Heart left ventricle (tissue), 16 donors: ENCODE measurements around the gene ARID5A. TPM values are rescaled to one million over a fixed set of nuclear protein-coding genes. Genes with fewer than 3 reads are reported as not detected.

Experiments
- ATAC-seq, 4 donors: fragments of 200-7000 bp; cut with Tn5 transposase; one replicate each; pipeline ENCODE4 v1.9.1; 2020 to 2022; ENCODE audit warnings: moderate library complexity in 4 of 4, mild to moderate bottlenecking in 3 of 4, moderate number of reproducible peaks in 1 of 4
- DNase-seq, 5 donors: peaks; one replicate each; pipeline ENCODE4 v3.0.0-alpha.2; 2020
- H3K27ac ChIP-seq, 12 donors: fragments of 200-600 bp; sonication (generic) in 4 of 12; one replicate each; pipeline versions ENCODE4 v1.5.0 to v1.8.0; 2016 to 2022; ENCODE audit warnings: mild to moderate bottlenecking in 2 of 12
- H3K27me3 ChIP-seq, 9 donors: fragments of 200-600 bp; sonication (generic) in 2 of 9; one replicate each; pipeline versions ENCODE4 v1.5.1 to v1.8.0; 2016 to 2022; ENCODE audit warnings: mild to moderate bottlenecking in 3 of 9
- H3K36me3 ChIP-seq, 9 donors: fragments of 200-600 bp; sonication (generic) in 2 of 9; one replicate each; pipeline versions ENCODE4 v1.5.0 to v1.8.0; 2018 to 2022; ENCODE audit warnings: mild to moderate bottlenecking in 2 of 9
- H3K4me1 ChIP-seq, 12 donors: fragments of 200-600 bp; sonication (generic) in 4 of 12; one replicate each; pipeline versions ENCODE4 v1.5.0 to v1.8.0; 2016 to 2022; ENCODE audit warnings: mild to moderate bottlenecking in 3 of 12
- H3K4me3 ChIP-seq, 12 donors: fragments of 200-600 bp; sonication (generic) in 4 of 12; one replicate each; pipeline versions ENCODE4 v1.5.0 to v1.8.0; 2017 to 2022; ENCODE audit warnings: mild to moderate bottlenecking in 9 of 12, moderate library complexity in 4 of 12
- H3K9me3 ChIP-seq, 12 donors: fragments of 200-600 bp; sonication (generic) in 4 of 12; one replicate each; pipeline versions ENCODE4 v1.5.0 to v1.8.0; 2016 to 2022; ENCODE audit warnings: mild to moderate bottlenecking in 1 of 12
- POLR2A ChIP-seq, 2 donors: fragments of 450-650 bp; IDR thresholded peaks; one replicate each; pipeline ENCODE4 v1.6.1; 2017; ENCODE audit warnings: antibody characterized with exemption in 2 of 2, mild to moderate bottlenecking in 2 of 2, moderate library complexity in 2 of 2
- WGBS, 4 donors: extraction: QIAGEN DNeasy Blood & Tissue Kit in 2 of 4; methylation state at CpG; one replicate each; pipeline versions ENCODE4 v1.1.5 to v1.1.7; 2013 to 2018; 5-methylcytosine and 5-hydroxymethylcytosine counted together
- intact Hi-C, 10 donors: fragments of 100-400 bp; cut with DNase I; formaldehyde crosslinking; loops; one replicate each; pipeline versions ENCODE4 v1.11.1 to v1.14.2; 2022
- polyA plus RNA-seq, 2 donors: library from polyadenylated mRNA; stranded (reverse); fragments of 200-250 nt; gene quantifications; one replicate each; pipeline ENCODE4 v1.2.3, GENCODE V29; 2013
- total RNA-seq, 9 donors: library from RNA; depleted of rRNA in 2 of 9; stranded (reverse); fragments of >200 nt in 2 of 9; fragmentation: NEBNext Ultra II Directional in 3 of 9; extraction: Animal tissue kit (Norgen Biotek cat#: 25700) in 3 of 9; gene quantifications; one replicate each; pipeline versions ENCODE4 v1.1.0 to v1.2.4, GENCODE V29; 2016 to 2023
- TF ChIP-seq, protein P1 (sequence below), 12 donors: fragments of 200-600 bp; sonication (generic) in 4 of 12; IDR thresholded peaks; one replicate each; pipeline versions ENCODE4 v1.5.0 to v1.8.0; 2018 to 2022; ENCODE audit warnings: antibody characterized with exemption in 12 of 12, mild to moderate bottlenecking in 5 of 12
- donor health status: ischemic (EF 13 %, LVEDD 7.1; RV severe dilation, severe dysfunction).
- donor health status: healthy with polysubstance abuse.
- donor health status: DM: no; HTN: yes; CAD: no.
- donor health status: DM: no; HTN: no; CAD: no.
- donor health status: ischemic (EF 25% LVEDD 6.9; RV normal size, moderate dysfunction).
- donor health status: ischemic (EF 25% LVEDD 5.7; RV mildly dilated, moderate dysfunction).
- donor health status: healthy.
- donor health status: DM: yes; HTN: yes; CAD: no.
- donor health status: ischemic (EF 35%, LVEDD 5.7; RV mildly dilated, moderate dysfunction).
- donor health status: nonischemic (EF 11% LVEDD 7.7; RV severe dilation, severe dysfunction).
- donor health status: DM: yes; HTN: yes; CAD: no.
- donor health status: PGD.
- donor health status: ischemic (EF 29% LVEDD 5.4; RV normal size, mild dysfunction).
- donor health status: nonischemic (EF 23%, LVEDD 6.1; RV moderate dilation, normal function).

Gene ARID5A
- total and polyA plus RNA-seq, 11 donors, result 13.3 to 50.2 (median 35.6) TPM

DNA sequence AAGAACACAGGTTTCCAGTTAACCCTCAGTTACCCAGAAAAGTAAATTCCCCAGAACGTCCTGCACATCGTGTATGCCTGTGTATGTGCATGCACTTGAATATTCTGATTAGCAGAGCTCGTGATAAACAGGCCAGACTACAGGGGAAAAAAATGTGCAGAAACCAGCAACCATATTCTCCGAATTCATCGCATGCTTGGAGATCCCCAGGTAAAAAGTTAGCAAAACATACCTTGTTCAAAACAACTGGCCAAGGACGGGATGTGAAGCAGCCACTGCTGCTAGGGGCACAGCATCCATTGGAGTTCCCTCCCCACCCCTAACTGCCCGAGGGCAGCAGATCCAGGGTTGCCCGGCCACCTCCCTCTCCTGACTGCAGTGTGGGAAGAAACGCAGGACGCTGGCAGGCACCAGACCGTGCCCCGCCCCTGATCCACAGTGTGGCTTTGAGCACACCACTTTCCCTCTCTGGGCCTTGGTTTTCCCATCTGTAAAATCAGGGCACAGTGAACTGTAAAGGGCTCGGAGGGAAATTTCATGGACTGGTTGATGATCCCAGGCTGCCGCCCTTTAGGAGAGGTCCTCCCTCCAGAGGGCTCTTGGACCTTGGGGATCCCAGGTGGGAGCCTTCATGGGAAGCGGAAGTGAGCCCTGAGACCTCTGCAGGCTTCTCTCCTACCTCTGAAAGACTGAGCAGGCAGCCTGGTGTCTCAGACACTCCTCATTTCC, 11.9 kb upstream of the ARID5A start:
- WGBS, 4 donors, result 76 to 85% (median 79%) methylated on average over 15 of the region's 15 CpGs
- Histone ChIP-seq H3K9me3 (peaks cover 0 to 4% (median 0%) of the 10 kb centered on the region in 12 donors), H3K27me3 (no peaks in the 10 kb centered on the region), H3K27ac (no peak overlapping the region), H3K4me1 (peaks cover 5 to 44% (median 22%) of the 10 kb centered on the region in 12 donors), H3K36me3 (no peaks in the 10 kb centered on the region), H3K4me3 (no peak overlapping the region)
- intact Hi-C loops, result no loop called here
- no peak for TF ChIP-seq POLR2A (IDR thresholded peaks at IDR 0.05)
- TF ChIP-seq, protein P1, sequence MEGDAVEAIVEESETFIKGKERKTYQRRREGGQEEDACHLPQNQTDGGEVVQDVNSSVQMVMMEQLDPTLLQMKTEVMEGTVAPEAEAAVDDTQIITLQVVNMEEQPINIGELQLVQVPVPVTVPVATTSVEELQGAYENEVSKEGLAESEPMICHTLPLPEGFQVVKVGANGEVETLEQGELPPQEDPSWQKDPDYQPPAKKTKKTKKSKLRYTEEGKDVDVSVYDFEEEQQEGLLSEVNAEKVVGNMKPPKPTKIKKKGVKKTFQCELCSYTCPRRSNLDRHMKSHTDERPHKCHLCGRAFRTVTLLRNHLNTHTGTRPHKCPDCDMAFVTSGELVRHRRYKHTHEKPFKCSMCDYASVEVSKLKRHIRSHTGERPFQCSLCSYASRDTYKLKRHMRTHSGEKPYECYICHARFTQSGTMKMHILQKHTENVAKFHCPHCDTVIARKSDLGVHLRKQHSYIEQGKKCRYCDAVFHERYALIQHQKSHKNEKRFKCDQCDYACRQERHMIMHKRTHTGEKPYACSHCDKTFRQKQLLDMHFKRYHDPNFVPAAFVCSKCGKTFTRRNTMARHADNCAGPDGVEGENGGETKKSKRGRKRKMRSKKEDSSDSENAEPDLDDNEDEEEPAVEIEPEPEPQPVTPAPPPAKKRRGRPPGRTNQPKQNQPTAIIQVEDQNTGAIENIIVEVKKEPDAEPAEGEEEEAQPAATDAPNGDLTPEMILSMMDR (IDR thresholded peaks at IDR 0.05), result no peak
- ATAC-seq (no peak), DNase-seq (no peak)

DNA sequence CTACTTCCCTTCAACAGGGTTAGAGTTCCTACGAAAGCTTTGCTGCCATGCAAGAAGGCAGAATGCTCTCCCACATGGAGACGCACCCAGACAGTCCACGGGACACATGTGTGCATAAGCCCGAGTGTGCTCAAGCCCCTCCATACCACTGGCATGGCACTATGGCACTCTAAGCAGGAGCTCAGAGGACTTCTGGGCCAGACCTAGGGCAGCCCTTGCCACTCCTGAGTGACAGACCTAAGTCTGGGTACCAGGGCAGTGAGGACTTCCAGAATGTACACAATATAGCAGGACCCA, 11.4 kb upstream of the ARID5A start:
- WGBS, 4 donors, result 89 to 91% (median 89%) methylated on average over 4 of the region's 4 CpGs
- Histone ChIP-seq H3K4me1 (peaks cover 5 to 49% (median 23%) of the 10 kb centered on the region in 12 donors), H3K27ac (no peak overlapping the region), H3K4me3 (no peak overlapping the region), H3K36me3 (no peaks in the 10 kb centered on the region), H3K9me3 (peaks cover 0 to 4% (median 0%) of the 10 kb centered on the region in 12 donors), H3K27me3 (no peaks in the 10 kb centered on the region)
- no peak for TF ChIP-seq POLR2A (IDR thresholded peaks at IDR 0.05)
- intact Hi-C loops, result no loop called here
- DNase-seq (no peak), ATAC-seq (no peak)

DNA sequence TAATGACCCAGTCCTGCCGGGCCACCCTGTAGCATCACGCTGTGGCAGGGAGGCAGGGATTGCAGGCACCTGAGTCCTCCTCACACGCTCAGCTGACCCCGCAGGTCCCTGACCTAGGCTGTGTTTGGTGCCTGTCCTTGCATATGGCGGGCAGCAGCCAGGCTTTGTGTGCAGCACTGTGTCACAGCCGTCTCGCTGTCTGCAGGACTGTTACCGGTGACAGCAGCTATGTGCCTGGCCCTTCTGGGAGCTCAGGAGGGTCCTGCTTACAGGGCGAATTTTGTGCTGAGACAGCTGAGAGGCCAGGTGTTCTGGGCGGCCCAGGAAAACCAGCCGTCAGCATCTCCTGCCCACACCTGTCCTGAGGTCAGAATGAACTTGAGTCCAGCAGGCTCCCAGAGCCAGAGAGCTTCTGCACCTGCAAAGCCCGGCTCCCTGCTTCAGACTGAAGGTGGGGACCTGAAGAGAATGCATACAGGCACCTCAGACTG, 10.4 kb upstream of the ARID5A start:
- Histone ChIP-seq H3K27ac (no peak overlapping the region), H3K4me3 (no peak overlapping the region), H3K9me3 (no peaks in the 10 kb centered on the region), H3K36me3 (no peaks in the 10 kb centered on the region), H3K27me3 (no peaks in the 10 kb centered on the region), H3K4me1 (peaks cover 5 to 59% (median 27%) of the 10 kb centered on the region in 12 donors)
- ATAC-seq (no peak), DNase-seq (no peak)
- WGBS, 4 donors, result 95 to 97% (median 97%) methylated on average over 10 to 12 of the region's 12 CpGs
- intact Hi-C loops, result no loop called here
- TF ChIP-seq POLR2A (IDR thresholded peaks at IDR 0.05), result no peak
- TF ChIP-seq, protein P1 (IDR thresholded peaks at IDR 0.05), result no peak

DNA sequence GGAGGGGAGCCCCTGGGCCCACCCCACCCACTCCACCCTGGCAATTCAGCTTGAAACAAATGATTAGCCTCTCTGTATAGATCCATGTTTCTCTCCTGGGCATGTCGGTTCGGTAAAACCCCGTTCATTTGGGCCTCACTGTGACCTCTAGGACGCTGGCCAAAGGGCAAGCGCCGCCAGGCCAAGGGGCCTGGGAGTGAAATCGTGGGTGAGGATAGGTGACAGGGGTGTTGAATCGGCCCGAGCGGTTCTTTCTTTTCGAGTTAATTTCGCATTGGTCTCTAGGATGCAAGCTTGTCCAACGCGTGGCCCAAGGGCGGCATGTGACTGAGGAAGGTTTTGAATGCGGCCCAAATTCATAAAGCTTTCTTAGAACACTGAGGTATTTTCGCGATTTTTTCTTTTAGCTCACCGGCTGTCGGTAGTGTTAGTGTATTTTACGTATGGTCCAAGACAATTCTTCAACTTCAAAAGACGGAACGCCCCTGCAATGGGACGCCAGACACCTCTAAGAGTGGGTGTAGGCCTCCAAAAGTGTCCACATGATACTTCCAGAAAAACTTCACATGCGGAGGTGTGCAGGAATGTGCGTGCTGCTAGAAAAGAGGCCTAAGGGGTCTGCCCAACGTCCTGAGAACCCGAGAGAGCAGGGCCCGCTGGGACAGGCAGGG, 9.8 kb upstream of the ARID5A start:
- no peak for ATAC-seq
- peaks cover 5 to 65% (median 33%) of the 10 kb centered on the region in 12 donors for H3K4me1 ChIP-seq

DNA sequence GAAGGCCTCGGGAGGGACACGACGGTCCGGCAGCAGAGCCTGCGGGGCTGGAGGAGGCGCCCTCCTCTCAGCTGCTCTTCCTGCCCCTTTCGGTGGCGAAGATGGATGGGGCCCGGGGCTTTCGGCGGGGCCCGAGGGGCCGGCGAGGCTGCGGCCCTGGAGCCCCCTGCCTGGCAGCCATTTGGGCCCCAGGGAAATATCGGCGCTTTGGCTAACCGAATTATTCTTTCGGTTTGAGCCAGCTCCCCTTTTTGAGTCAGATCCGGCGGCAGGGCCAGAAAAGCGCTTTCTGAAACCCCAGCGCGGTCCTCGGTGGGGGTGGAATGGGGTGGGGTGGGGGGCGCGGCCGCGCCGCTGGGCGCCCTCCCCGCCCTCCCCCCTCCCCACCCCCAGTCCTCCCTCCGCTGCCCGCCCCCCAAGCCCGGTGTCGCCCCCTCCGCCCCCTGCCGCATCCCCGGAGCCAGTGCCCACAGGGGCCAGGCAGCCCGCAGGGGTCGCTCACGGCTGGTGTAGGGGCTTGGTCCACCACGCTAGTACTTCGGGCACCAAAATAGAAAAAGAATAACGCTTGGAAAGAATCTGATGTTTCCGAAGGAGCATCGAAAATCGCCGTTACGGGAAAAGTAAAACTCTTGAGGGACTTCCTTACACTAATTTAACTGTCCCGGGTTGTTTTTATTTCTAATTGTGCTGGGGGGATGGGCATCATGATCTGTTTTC, 9.1 kb upstream of the ARID5A start:
- intact Hi-C loops, result no loop called here

More for the DNA sequence above, 9.8 kb upstream of the ARID5A start:
- no peak for TF ChIP-seq POLR2A (IDR thresholded peaks at IDR 0.05)
- H3K27ac ChIP-seq, result peak overlapping the region in 11 of 12 donors; percentile 61 to 100 (median 88)
- 84 to 93% (median 87%) methylated on average over 26 to 29 of the region's 29 CpGs for WGBS, 4 donors
- DNase-seq, result no peak
- H3K36me3 ChIP-seq, result no peaks in the 10 kb centered on the region
- H3K4me3 ChIP-seq, result peak overlapping the region; percentile 39 to 77 (median 60)
- H3K27me3 ChIP-seq, result no peaks in the 10 kb centered on the region
- no peaks in the 10 kb centered on the region for H3K9me3 ChIP-seq
- intact Hi-C loops, result no loop called here

More for the DNA sequence above, 9.1 kb upstream of the ARID5A start:
- Histone ChIP-seq H3K4me1 (peaks cover 10 to 71% (median 38%) of the 10 kb centered on the region in 12 donors), H3K27me3 (no peaks in the 10 kb centered on the region), H3K27ac (peak overlapping the region; percentile 61 to 100 (median 84)), H3K9me3 (no peaks in the 10 kb centered on the region), H3K36me3 (no peaks in the 10 kb centered on the region), H3K4me3 (peak overlapping the region; percentile 39 to 77 (median 60))
- peak in 3 of 5 donors; percentile 51 to 68 (median 61) for DNase-seq
- TF ChIP-seq, protein P1 (IDR thresholded peaks at IDR 0.05), result peak in 11 of 12 donors; percentile 12 to 64 (median 40)
- TF ChIP-seq POLR2A (IDR thresholded peaks at IDR 0.05), result no peak
- ATAC-seq, result peak in 1 of 4 donors; percentile 14
- WGBS, 4 donors, result 0 to 6% (median 4%) methylated on average over 14 to 51 of the region's 51 CpGs
